ENCODE measurements around the gene LIMCH1. TPM values are rescaled to one million over a fixed set of nuclear protein-coding genes. Genes with fewer than 3 reads are reported as not detected.
"Not testable (repeated sequence)": the region's sequence is repeated elsewhere in the genome, so short reads cannot be mapped to it uniquely, and the experiment has no call there.

Gene LIMCH1, protein sequence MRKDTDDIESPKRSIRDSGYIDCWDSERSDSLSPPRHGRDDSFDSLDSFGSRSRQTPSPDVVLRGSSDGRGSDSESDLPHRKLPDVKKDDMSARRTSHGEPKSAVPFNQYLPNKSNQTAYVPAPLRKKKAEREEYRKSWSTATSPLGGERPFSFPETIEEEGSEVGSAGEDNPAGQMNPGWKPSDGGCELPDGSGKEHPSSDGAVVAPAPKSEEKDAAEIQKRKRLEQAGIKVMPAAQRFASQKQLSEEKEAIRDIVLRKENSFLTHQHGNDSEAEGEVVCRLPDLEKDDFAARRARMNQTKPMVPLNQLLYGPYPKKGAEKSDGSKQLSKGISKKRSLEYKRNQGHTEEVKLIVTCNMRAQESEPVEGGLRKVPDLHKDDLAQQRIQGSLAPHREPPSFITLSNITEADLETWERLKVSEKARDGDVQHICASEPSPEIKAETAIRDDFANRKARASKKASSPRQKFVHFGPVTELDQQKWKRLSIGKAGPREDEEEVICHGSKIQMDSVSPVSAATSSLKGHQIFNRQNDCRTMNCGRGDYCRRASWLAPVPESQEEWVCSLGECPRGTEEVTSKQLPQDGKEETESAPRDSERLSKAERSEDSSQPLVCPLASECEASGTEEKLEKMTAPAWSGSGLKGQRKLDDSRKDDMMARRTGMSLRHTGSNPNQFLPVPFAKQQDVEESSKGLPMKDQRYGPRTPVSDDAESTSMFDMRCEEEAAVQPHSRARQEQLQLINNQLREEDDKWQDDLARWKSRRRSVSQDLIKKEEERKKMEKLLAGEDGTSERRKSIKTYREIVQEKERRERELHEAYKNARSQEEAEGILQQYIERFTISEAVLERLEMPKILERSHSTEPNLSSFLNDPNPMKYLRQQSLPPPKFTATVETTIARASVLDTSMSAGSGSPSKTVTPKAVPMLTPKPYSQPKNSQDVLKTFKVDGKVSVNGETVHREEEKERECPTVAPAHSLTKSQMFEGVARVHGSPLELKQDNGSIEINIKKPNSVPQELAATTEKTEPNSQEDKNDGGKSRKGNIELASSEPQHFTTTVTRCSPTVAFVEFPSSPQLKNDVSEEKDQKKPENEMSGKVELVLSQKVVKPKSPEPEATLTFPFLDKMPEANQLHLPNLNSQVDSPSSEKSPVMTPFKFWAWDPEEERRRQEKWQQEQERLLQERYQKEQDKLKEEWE (N-terminal part only)
- 10 to 100 TPM in 3 of 4 donors, 1 to 10 TPM in 1; 8.5 to 32.6 (median 27.0) TPM for total RNA-seq

DNA sequence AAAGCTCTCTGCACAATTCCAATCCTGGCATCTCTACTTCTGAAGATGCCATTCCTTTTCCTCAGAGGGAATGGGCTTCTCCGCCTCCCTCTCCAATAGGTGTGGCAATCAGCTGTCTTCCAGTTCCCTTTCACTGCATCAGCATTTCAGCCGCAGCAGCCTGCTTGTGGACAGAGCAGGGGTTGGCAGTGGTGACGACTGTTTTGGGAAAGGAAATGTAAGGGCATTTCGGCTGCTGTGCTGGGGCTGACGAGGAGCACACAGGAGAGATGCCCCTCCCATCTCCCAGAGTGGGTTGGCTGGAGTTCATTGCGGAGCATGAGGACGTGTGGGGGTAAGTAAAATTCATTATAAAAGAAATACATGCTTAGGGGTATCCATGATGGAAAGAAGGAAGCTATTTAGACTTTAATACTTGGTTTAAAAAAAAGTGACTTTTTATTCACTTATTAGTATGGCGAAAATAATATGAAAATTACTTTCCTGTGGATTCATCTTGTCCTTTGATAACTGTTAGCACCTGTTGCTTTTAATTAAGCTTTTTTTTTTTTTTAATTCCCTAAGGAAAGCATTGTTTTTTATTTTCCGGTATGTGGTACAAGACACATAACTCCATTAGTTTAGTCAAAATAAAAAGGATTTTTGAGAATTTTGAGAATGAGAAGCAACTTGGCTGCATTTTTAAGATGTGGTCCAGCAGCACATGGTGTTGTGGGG is at the start of gene LIMCH1:
LIMCH1 (plus strand) TSS at position 141 of the 717 bp plus-strand sequence. CDS start 67,839 bp downstream, outside the sequence.
- no peaks in the 10 kb centered on the region for H3K36me3 ChIP-seq
- TF ChIP-seq, protein P1, sequence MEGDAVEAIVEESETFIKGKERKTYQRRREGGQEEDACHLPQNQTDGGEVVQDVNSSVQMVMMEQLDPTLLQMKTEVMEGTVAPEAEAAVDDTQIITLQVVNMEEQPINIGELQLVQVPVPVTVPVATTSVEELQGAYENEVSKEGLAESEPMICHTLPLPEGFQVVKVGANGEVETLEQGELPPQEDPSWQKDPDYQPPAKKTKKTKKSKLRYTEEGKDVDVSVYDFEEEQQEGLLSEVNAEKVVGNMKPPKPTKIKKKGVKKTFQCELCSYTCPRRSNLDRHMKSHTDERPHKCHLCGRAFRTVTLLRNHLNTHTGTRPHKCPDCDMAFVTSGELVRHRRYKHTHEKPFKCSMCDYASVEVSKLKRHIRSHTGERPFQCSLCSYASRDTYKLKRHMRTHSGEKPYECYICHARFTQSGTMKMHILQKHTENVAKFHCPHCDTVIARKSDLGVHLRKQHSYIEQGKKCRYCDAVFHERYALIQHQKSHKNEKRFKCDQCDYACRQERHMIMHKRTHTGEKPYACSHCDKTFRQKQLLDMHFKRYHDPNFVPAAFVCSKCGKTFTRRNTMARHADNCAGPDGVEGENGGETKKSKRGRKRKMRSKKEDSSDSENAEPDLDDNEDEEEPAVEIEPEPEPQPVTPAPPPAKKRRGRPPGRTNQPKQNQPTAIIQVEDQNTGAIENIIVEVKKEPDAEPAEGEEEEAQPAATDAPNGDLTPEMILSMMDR (IDR thresholded peaks at IDR 0.05) = no peak
- TF ChIP-seq POLR2A (IDR thresholded peaks at IDR 0.05) (no peak), POLR2AphosphoS5 (IDR thresholded peaks at IDR 0.05) (no peak), EP300 (IDR thresholded peaks at IDR 0.05) (no peak)
- no peak within 1 kb of the TSS for H3K4me3 ChIP-seq
- no peaks in the 10 kb centered on the region for H3K27me3 ChIP-seq
- DNase-seq (ENCODE audit: low spot score in 2 of 2) = peak; percentile 75 to 81
- no peaks in the 10 kb centered on the region for H3K9me3 ChIP-seq
- peaks cover 39% of the 10 kb centered on the region for H3K4me1 ChIP-seq
- peak within 1 kb of the TSS; percentile 47 for H3K27ac ChIP-seq
- WGBS = 17% methylated on average over 9 of the region's 9 CpGs

DNA sequence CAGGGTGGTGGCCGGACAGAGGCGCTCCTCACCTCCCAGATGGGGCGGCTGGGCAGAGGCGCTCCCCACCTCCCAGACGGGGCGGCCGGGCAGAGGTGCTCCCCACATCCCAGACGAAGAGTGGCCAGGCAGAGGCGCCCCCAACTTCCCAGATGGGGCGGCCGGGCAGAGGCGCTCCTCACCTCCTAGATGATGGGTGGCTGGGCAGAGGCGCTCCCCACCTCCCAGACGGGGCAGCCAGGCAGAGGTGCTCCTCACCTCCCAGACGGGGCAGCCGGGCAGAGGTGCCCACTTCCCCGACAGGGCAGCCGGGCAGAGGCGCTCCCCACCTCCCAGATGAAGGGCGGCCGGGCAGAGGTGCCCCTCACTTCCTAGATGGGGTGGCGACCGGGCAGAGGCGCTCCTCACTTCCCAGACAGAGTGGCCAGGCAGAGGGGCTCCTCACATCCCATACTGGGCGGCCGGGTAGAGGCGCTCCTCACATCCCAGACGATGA is 46.8 kb upstream of the LIMCH1 start:
- H3K36me3 ChIP-seq; H3K9me3 ChIP-seq; H3K27ac ChIP-seq; DNase-seq (ENCODE audit: low spot score in 2 of 2); H3K4me1 ChIP-seq; H3K27me3 ChIP-seq; H3K4me3 ChIP-seq: not testable (repeated sequence)
- no CpG with 5 or more reads among the region's 28 CpGs for WGBS

DNA sequence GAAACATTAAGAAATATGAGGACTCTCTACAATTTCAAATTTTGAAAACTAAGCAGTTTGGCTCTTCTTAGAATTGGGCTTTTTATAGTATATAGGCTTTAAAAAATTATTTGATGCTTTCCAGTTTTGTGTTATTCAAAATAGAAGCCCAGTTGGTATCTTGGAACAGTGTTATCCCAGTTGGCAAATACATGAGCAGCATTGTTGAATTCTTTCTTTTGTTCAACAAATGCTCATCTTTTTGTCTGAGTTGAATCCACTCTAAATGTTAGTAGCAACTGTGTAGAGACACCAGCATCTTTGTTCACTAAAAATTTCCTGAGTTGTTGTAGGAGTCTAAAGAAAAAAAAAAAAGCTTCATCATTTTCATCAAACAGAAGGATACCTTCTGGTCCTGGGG is 41.0 kb upstream of the LIMCH1 start:
- H3K27ac ChIP-seq = no peak overlapping the region
- H3K27me3 ChIP-seq = no peaks in the 10 kb centered on the region
- TF ChIP-seq EP300 (IDR thresholded peaks at IDR 0.05) (no peak), POLR2A (IDR thresholded peaks at IDR 0.05) (no peak)
- TF ChIP-seq, protein P1 (IDR thresholded peaks at IDR 0.05) = no peak
- no peaks in the 10 kb centered on the region for H3K4me1 ChIP-seq
- no peaks in the 10 kb centered on the region for H3K9me3 ChIP-seq
- peaks cover 2% of the 10 kb centered on the region for H3K36me3 ChIP-seq
- no peak for DNase-seq (ENCODE audit: low spot score in 2 of 2)
- H3K4me3 ChIP-seq = no peak overlapping the region

DNA sequence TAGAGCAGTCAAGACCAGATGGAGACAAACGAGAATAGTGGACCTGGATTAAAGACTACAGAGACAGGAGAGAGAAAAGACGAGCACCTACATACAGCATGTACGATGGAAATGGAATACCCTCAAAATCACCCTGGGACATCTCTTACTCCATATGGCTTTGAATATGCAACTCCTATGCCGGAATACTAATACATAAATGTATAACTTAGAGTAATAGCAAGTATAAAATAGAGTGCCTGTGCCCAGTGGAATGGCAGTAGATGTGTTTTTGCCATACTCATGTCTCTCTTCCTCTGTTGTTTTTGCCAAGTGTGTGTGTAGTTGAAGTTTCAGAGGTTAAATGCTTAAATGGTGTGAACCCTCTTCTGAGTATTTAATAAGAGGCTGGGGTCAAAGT is 39.8 kb upstream of the LIMCH1 start:
- Histone ChIP-seq H3K4me1 (no peaks in the 10 kb centered on the region), H3K27ac (no peak overlapping the region), H3K36me3 (peaks cover 2% of the 10 kb centered on the region), H3K4me3 (no peak overlapping the region), H3K9me3 (no peaks in the 10 kb centered on the region), H3K27me3 (no peaks in the 10 kb centered on the region)
- 91% methylated on average over 4 of the region's 4 CpGs for WGBS
- TF ChIP-seq POLR2AphosphoS5 (IDR thresholded peaks at IDR 0.05) (no peak), EP300 (IDR thresholded peaks at IDR 0.05) (no peak), POLR2A (IDR thresholded peaks at IDR 0.05) (no peak)
- TF ChIP-seq, protein P1 (IDR thresholded peaks at IDR 0.05) = no peak
- no peak for DNase-seq (ENCODE audit: low spot score in 2 of 2)

DNA sequence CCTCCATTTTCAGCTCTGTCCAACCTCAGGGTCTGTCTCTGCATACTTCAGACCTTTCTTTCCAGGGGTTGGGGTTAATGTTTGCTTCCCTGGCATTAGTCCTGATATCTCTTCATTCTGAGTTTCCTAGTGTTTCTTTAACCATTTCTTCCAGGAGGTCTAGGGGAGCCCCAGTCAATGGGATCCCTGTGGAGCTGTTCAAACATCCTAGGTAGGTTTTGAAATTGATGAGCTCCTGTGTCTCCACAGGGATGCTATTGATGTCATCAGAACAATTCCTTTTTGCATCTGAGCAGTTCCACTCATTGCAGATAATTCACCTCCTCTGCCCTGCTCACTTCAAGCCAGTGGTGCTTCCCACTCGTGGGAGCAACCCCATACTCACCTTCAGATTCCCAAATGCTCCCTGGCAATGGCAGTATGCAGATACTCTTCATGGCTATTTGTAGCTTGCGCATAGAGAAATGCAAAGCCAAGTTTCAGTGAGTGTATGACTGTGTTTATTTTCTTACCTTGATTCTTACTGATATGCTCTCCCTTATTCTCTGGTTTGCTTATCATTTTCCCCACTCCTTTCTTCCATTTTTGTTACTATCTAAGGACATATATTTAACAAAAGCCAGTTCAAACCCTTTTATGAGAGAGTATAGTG is 33.7 kb upstream of the LIMCH1 start:
- Histone ChIP-seq H3K9me3 (no peaks in the 10 kb centered on the region), H3K36me3 (peaks cover 2% of the 10 kb centered on the region), H3K4me3 (no peak overlapping the region), H3K27ac (no peak overlapping the region), H3K27me3 (no peaks in the 10 kb centered on the region), H3K4me1 (peaks cover 7% of the 10 kb centered on the region)
- TF ChIP-seq POLR2AphosphoS5 (IDR thresholded peaks at IDR 0.05) = no peak
- TF ChIP-seq, protein P1 (IDR thresholded peaks at IDR 0.05) = no peak
- no peak for TF ChIP-seq EP300 (IDR thresholded peaks at IDR 0.05)
- no peak for TF ChIP-seq POLR2A (IDR thresholded peaks at IDR 0.05)
- WGBS = 86% methylated on average over 2 of the region's 2 CpGs
- DNase-seq (ENCODE audit: low spot score in 2 of 2) = no peak

All from suprapubic skin (tissue), 4 donors.